Activated T-helper 2 cell treated with anti-CD3 and anti-CD28 coated beads, Interferon-gamma antibody, Interleukin-2, Interleukin-4, amounts not matched to agents 10 μg/mL and 5 μg/mL and 100 μg/mL, durations not matched to agents 14 hours and 24 hours and 36 hours (primary cell): Measurements from ENCODE around the gene SMYD3. TPM values are rescaled to one million over a fixed set of nuclear protein-coding genes. Genes with fewer than 3 reads are reported as not detected.

Experiments
- DNase-seq: peaks from one replicate; pipeline ENCODE4 v3.0.0; 2021; ENCODE audit warnings: low spot score
- H3K27ac Mint-ChIP-seq: one replicate; pipeline ENCODE4 v1.8.0; 2021; ENCODE audit warnings: mixed read lengths
- H3K27me3 Mint-ChIP-seq: one replicate; pipeline ENCODE4 v1.8.0; 2021; ENCODE audit warnings: low read depth, mixed read lengths
- H3K36me3 Mint-ChIP-seq: one replicate; pipeline ENCODE4 v1.8.0; 2021; ENCODE audit warnings: low read depth, mixed read lengths
- H3K4me1 Mint-ChIP-seq: one replicate; pipeline ENCODE4 v1.8.0; 2021; ENCODE audit warnings: low read depth, mixed read lengths
- H3K4me3 Mint-ChIP-seq: one replicate; pipeline ENCODE4 v1.8.0; 2021; ENCODE audit warnings: low read depth, mild to moderate bottlenecking, moderate library complexity, mixed read lengths
- H3K9me3 Mint-ChIP-seq: one replicate; pipeline ENCODE4 v1.8.0; 2021; ENCODE audit warnings: mixed read lengths
- intact Hi-C: fragments of 100-400 bp; cut with micrococcal nuclease; formaldehyde crosslinking; loops from one replicate; pipeline ENCODE4 v1.15.1; 2023
- total RNA-seq: library from RNA; stranded (reverse); gene quantifications from 2 replicates; pipeline ENCODE4 v1.2.3, GENCODE V29; 2022

Gene SMYD3
- total RNA-seq, 1 donor from 2014 or later = 24.1 TPM

DNA sequence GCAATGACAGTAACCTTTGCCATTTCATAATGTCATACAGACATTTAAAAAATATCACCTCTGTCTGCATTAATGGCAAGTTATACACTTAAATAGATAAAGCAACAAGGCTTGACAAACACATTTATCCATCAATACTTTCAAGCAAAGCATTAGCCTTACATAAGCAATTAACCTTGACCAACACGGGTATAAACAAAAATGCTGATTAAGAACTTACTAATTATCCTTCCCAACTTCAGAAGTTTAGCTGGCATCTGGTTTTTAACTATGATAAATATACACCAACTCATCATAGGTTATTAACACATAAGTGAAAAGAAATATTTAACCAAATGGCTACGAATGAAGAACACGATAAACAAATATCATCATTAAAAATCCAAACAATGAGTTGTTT lies 188.5 kb downstream of the SMYD3 start:
- H3K36me3 Mint-ChIP-seq = no peaks in the 10 kb centered on the region
- H3K9me3 Mint-ChIP-seq = no peaks in the 10 kb centered on the region

GRCh38 chr1:246318036-246318359 lies 189.1 kb downstream of the SMYD3 start:
- Mint-ChIP-seq H3K4me3 (no peak overlapping the region), H3K9me3 (no peaks in the 10 kb centered on the region), H3K27ac (no peak overlapping the region), H3K27me3 (no peaks in the 10 kb centered on the region), H3K36me3 (no peaks in the 10 kb centered on the region), H3K4me1 (no peaks in the 10 kb centered on the region)
- no peak for DNase-seq
- intact Hi-C loops = no loop called here

More for the DNA sequence above, 188.5 kb downstream of the SMYD3 start:
- Mint-ChIP-seq H3K4me3 (no peak overlapping the region), H3K4me1 (no peaks in the 10 kb centered on the region), H3K27ac (no peak overlapping the region), H3K27me3 (no peaks in the 10 kb centered on the region)
- intact Hi-C loops = no loop called here
- DNase-seq = no peak

- intact Hi-C loops = no loop called here
- DNase-seq = no peak
- Mint-ChIP-seq H3K9me3 (no peaks in the 10 kb centered on the region), H3K27ac (no peak overlapping the region), H3K4me1 (no peaks in the 10 kb centered on the region), H3K27me3 (no peaks in the 10 kb centered on the region), H3K4me3 (no peak overlapping the region), H3K36me3 (no peaks in the 10 kb centered on the region)
These were observed 189.6 kb downstream of the SMYD3 start for GRCh38 chr1:246317332-246318035.

DNA sequence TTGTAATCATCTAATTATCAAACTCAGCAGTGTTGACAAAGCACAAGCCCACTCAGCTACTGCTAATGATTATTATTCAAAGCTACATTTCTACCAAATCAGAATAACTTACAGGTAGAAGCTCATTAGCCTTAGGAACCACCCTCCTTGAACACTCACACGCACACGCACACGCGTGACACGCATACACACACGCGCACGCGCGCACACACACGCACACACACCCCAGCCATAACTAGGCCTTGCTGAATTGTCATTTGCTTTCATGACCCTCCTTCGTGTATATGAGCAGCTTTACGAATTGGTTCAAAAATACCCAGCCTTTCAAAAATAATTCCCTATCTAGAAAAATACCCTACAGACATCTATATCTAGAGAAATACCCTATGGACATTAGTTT lies 195.6 kb downstream of the SMYD3 start:
- intact Hi-C loops = no loop called here
- Mint-ChIP-seq H3K27ac (no peak overlapping the region), H3K4me1 (no peaks in the 10 kb centered on the region), H3K4me3 (no peak overlapping the region), H3K9me3 (no peaks in the 10 kb centered on the region), H3K36me3 (no peaks in the 10 kb centered on the region), H3K27me3 (no peaks in the 10 kb centered on the region)
- DNase-seq = no peak

DNA sequence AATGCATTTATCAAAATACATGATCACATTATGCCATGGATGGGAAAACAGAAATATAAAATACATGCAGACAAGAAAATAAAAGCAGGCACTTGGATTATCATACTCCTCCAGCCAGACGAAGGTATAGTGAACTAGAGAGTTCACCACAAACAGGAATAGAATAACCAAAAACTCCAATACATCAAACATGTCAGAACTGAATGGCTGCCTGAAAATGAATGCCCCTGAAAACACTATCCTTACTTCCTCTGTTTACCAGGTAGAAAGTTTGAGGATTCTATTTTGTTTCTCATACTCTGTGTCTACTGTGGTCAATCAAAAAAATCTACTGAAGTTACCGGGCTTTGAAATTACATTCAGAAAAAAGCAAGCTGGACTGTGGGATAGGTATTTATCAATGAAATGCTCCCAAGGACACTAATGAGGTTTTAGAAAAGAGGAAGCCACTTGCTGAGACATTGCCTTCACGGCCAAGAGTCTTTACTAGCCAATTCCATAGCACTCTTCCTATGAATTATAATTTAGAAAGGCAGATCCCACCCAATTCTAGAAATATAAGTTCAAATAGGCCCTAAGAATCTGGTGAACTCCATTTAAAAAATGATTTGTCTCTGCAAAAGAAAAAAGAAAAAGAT lies 197.7 kb downstream of the SMYD3 start:
- H3K9me3 Mint-ChIP-seq = no peaks in the 10 kb centered on the region
- no peaks in the 10 kb centered on the region for H3K27me3 Mint-ChIP-seq
- no peak for DNase-seq
- H3K27ac Mint-ChIP-seq = no peak overlapping the region
- no peaks in the 10 kb centered on the region for H3K36me3 Mint-ChIP-seq
- intact Hi-C loops = no loop called here
- no peak overlapping the region for H3K4me3 Mint-ChIP-seq
- H3K4me1 Mint-ChIP-seq = no peaks in the 10 kb centered on the region

- H3K36me3 Mint-ChIP-seq = no peaks in the 10 kb centered on the region
- DNase-seq = no peak
- intact Hi-C loops = no loop called here
- no peak overlapping the region for H3K27ac Mint-ChIP-seq
- H3K4me3 Mint-ChIP-seq = no peak overlapping the region
- no peaks in the 10 kb centered on the region for H3K27me3 Mint-ChIP-seq
- no peaks in the 10 kb centered on the region for H3K9me3 Mint-ChIP-seq
- H3K4me1 Mint-ChIP-seq = no peaks in the 10 kb centered on the region
These were observed 198.5 kb downstream of the SMYD3 start for GRCh38 chr1:246308533-246309075.

DNA sequence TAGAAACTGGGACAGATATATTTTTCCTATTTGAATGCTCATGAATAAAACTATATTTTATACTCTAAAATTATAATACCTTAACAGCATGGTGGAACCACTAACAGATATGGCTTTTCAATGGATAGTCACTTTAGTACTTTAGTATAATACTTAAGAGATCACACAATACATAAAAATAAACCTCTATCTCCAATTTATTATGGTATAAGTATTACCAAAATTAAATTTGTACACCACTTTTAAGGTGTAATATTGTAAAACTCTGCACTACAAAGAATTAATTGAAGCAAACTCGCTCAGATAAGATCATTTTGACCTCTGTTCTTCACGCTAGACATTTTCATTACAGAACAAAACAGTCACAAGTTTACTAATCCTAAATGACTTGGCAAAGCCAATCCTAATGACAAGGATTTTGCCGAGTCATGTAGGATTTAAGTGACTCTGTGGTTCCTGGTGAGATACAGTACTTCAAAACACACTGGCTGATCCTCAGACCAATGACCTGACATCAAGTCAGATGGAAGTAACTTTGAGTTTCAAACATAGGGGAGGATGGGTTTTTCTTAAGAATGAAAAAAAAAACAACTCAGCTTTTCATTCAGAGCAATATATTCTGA lies 200.6 kb downstream of the SMYD3 start:
- H3K4me1 Mint-ChIP-seq = no peaks in the 10 kb centered on the region
- no peaks in the 10 kb centered on the region for H3K36me3 Mint-ChIP-seq
- intact Hi-C loops = no loop called here
- H3K9me3 Mint-ChIP-seq = no peaks in the 10 kb centered on the region
- no peak for DNase-seq
- no peak overlapping the region for H3K27ac Mint-ChIP-seq
- H3K27me3 Mint-ChIP-seq = no peaks in the 10 kb centered on the region
- no peak overlapping the region for H3K4me3 Mint-ChIP-seq

- intact Hi-C loops = no loop called here
- no peaks in the 10 kb centered on the region for H3K4me1 Mint-ChIP-seq
- H3K27me3 Mint-ChIP-seq = no peaks in the 10 kb centered on the region
- H3K27ac Mint-ChIP-seq = no peak overlapping the region
- no peaks in the 10 kb centered on the region for H3K36me3 Mint-ChIP-seq
- H3K4me3 Mint-ChIP-seq = no peak overlapping the region
- DNase-seq = no peak
- no peaks in the 10 kb centered on the region for H3K9me3 Mint-ChIP-seq
These were observed 202.4 kb downstream of the SMYD3 start for GRCh38 chr1:246304484-246305259.

- DNase-seq = no peak
- no peaks in the 10 kb centered on the region for H3K27me3 Mint-ChIP-seq
- intact Hi-C loops = no loop called here
These were observed 204.3 kb downstream of the SMYD3 start for GRCh38 chr1:246302711-246303317.

GRCh38 chr1:246302251-246302625 lies 204.8 kb downstream of the SMYD3 start:
- no peak overlapping the region for H3K27ac Mint-ChIP-seq
- H3K27me3 Mint-ChIP-seq = no peaks in the 10 kb centered on the region
- H3K4me1 Mint-ChIP-seq = no peaks in the 10 kb centered on the region
- no peaks in the 10 kb centered on the region for H3K9me3 Mint-ChIP-seq
- DNase-seq = no peak
- no peak overlapping the region for H3K4me3 Mint-ChIP-seq
- no peaks in the 10 kb centered on the region for H3K36me3 Mint-ChIP-seq
- intact Hi-C loops = no loop called here

More at GRCh38 chr1:246302711-246303317, 204.3 kb downstream of the SMYD3 start:
- Mint-ChIP-seq H3K27ac (no peak overlapping the region), H3K9me3 (no peaks in the 10 kb centered on the region), H3K4me3 (no peak overlapping the region), H3K36me3 (no peaks in the 10 kb centered on the region), H3K4me1 (no peaks in the 10 kb centered on the region)

GRCh38 chr1:246301553-246302250 lies 205.4 kb downstream of the SMYD3 start:
- H3K4me3 Mint-ChIP-seq = no peak overlapping the region
- no peaks in the 10 kb centered on the region for H3K36me3 Mint-ChIP-seq
- H3K9me3 Mint-ChIP-seq = no peaks in the 10 kb centered on the region
- no peak for DNase-seq
- intact Hi-C loops = no loop called here
- H3K27ac Mint-ChIP-seq = no peak overlapping the region
- H3K4me1 Mint-ChIP-seq = peaks cover 4% of the 10 kb centered on the region
- H3K27me3 Mint-ChIP-seq = no peaks in the 10 kb centered on the region
